Stimulated activated CD4-positive, alpha-beta T cell treated with anti-CD3 and anti-CD28 coated beads, Interleukin-4, amount 100 ng/mL, for 4 hours (primary cell): ENCODE measurements around the gene KLF11.
"Not testable (repeated sequence)": the region's sequence is repeated elsewhere in the genome, so short reads cannot be mapped to it uniquely, and the experiment has no call there.

Source experiments
- DNase-seq, 2 experiments: peaks; one replicate each; pipeline ENCODE4 v3.0.0-alpha.2; 2020

The KLF11 gene

GRCh38 chr2:10087360-10087759 is 44.0 kb downstream of the KLF11 start:
- no peak for DNase-seq

- no peak for DNase-seq
These were observed 46.3 kb downstream of the KLF11 start for GRCh38 chr2:10089565-10090190.

GRCh38 chr2:10091182-10091888 is 48.0 kb downstream of the KLF11 start:
- peak in 1 of 2 experiments; percentile 7 for DNase-seq

GRCh38 chr2:10091889-10092244 is 48.5 kb downstream of the KLF11 start:
- not testable (repeated sequence) for DNase-seq

- DNase-seq, result no peak
These were observed 51.0 kb downstream of the KLF11 start for GRCh38 chr2:10094271-10094814.

GRCh38 chr2:10095175-10095574 is 51.8 kb downstream of the KLF11 start:
- no peak for DNase-seq

GRCh38 chr2:10096641-10097040 is 53.3 kb downstream of the KLF11 start:
- DNase-seq, result no peak

- DNase-seq, result peak in 1 of 2 experiments; percentile 34
These were observed 54.2 kb downstream of the KLF11 start for GRCh38 chr2:10097352-10098148.

- DNase-seq, result no peak
These were observed 58.1 kb downstream of the KLF11 start for GRCh38 chr2:10101491-10101890.

GRCh38 chr2:10103179-10103578 is 59.8 kb downstream of the KLF11 start:
- no peak for DNase-seq
